H9 (cell line): Measurements from ENCODE around the gene MUC4. TPM values are rescaled to one million over a fixed set of nuclear protein-coding genes. Genes with fewer than 3 reads are reported as not detected.

Experiments
- DNase-seq: peaks from one replicate; pipeline ENCODE4 v3.0.0-alpha.2; 2017
- H2AFZ ChIP-seq: one replicate; pipeline ENCODE4 v1.6.1; 2013; ENCODE audit warnings: mild to moderate bottlenecking, low read length, control low read depth, moderate library complexity
- H2AK5ac ChIP-seq: 2 replicates; pipeline ENCODE4 v1.6.1; 2013; ENCODE audit warnings: low read length, control low read depth, mixed read lengths; ENCODE audit not compliant: insufficient read length
- H2BK120ac ChIP-seq: one replicate; pipeline ENCODE4 v1.6.1; 2013; ENCODE audit warnings: low read depth, mild to moderate bottlenecking, low read length, control low read depth, inconsistent platforms; ENCODE audit not compliant: poor library complexity, severe bottlenecking
- H2BK12ac ChIP-seq: 2 replicates; pipeline ENCODE4 v1.6.1; 2013; ENCODE audit warnings: low read length, control low read depth, mixed read lengths, low read depth; ENCODE audit not compliant: insufficient read length
- H2BK15ac ChIP-seq: 2 replicates; pipeline ENCODE4 v1.6.1; 2013; ENCODE audit warnings: low read depth, low read length, control low read depth
- H2BK20ac ChIP-seq: one replicate; pipeline ENCODE4 v1.6.1; 2013; ENCODE audit warnings: low read depth, mild to moderate bottlenecking, low read length, control low read depth, inconsistent platforms; ENCODE audit not compliant: poor library complexity, severe bottlenecking
- H2BK5ac ChIP-seq: 2 replicates; pipeline ENCODE4 v1.6.1; 2013; ENCODE audit warnings: low read length, control low read depth, mixed read lengths; ENCODE audit not compliant: insufficient read length
- H3K14ac ChIP-seq: 2 replicates; pipeline ENCODE4 v1.6.1; 2013; ENCODE audit warnings: low read length, control low read depth; ENCODE audit not compliant: insufficient read depth
- H3K18ac ChIP-seq: 2 replicates; pipeline ENCODE4 v1.6.1; 2013; ENCODE audit warnings: low read depth, mild to moderate bottlenecking, mixed read lengths, low read length, control low read depth; ENCODE audit not compliant: insufficient read length
- H3K23ac ChIP-seq: 2 replicates; pipeline ENCODE4 v1.6.1; 2013; ENCODE audit warnings: low read length, control low read depth, mixed read lengths, low read depth; ENCODE audit not compliant: insufficient read length
- H3K23me2 ChIP-seq: 2 replicates; pipeline ENCODE4 v1.6.1; 2013; ENCODE audit warnings: low read depth, mild to moderate bottlenecking, mixed read lengths, low read length, control low read depth; ENCODE audit not compliant: insufficient read length, poor library complexity, severe bottlenecking
- H3K27ac ChIP-seq: 2 replicates; pipeline ENCODE4 v1.5.1; 2013; ENCODE audit warnings: low read length, control low read depth, mixed read lengths, low read depth; ENCODE audit not compliant: insufficient read length
- H3K27me3 ChIP-seq: 2 replicates; pipeline ENCODE4 v1.6.1; 2013; ENCODE audit warnings: low read length, control low read depth, inconsistent platforms; ENCODE audit not compliant: insufficient read depth
- H3K4ac ChIP-seq: 2 replicates; pipeline ENCODE4 v1.6.1; 2013; ENCODE audit warnings: low read depth, mild to moderate bottlenecking, control low read depth, inconsistent platforms, low read length, moderate library complexity
- H3K4me1 ChIP-seq: 2 replicates; pipeline ENCODE4 v1.6.1; 2013; ENCODE audit warnings: low read length, control low read depth, inconsistent platforms; ENCODE audit not compliant: insufficient read depth
- H3K4me2 ChIP-seq: 2 replicates; pipeline ENCODE4 v1.6.1; 2013; ENCODE audit warnings: low read length, control low read depth, mixed read lengths; ENCODE audit not compliant: insufficient read length, insufficient read depth
- H3K56ac ChIP-seq: 2 replicates; pipeline ENCODE4 v1.6.1; 2013; ENCODE audit warnings: low read depth, mild to moderate bottlenecking, mixed read lengths, low read length, control low read depth; ENCODE audit not compliant: insufficient read length
- H3K79me1 ChIP-seq: 2 replicates; pipeline ENCODE4 v1.6.1; 2013; ENCODE audit warnings: low read depth, mild to moderate bottlenecking, moderate library complexity, low read length, control low read depth, inconsistent platforms; ENCODE audit not compliant: insufficient read depth, poor library complexity, severe bottlenecking
- H3K79me2 ChIP-seq: 2 replicates; pipeline ENCODE4 v1.6.1; 2013; ENCODE audit warnings: low read length, control low read depth, inconsistent platforms; ENCODE audit not compliant: insufficient read depth
- H3K9ac ChIP-seq: 2 replicates; pipeline ENCODE4 v1.6.1; 2013; ENCODE audit warnings: low read length, control low read depth, mixed read lengths; ENCODE audit not compliant: insufficient read length; ENCODE audit errors: extremely low read depth
- H3K9me3 ChIP-seq: one replicate; pipeline ENCODE4 v1.6.1; 2013; ENCODE audit warnings: low read depth, low read length, inconsistent platforms; ENCODE audit not compliant: control insufficient read depth
- H3T11ph ChIP-seq: one replicate; pipeline ENCODE4 v1.6.1; 2013; ENCODE audit warnings: mild to moderate bottlenecking, low read length, control low read depth, inconsistent platforms
- H4K20me1 ChIP-seq: one replicate; pipeline ENCODE4 v1.6.1; 2013; ENCODE audit not compliant: control insufficient read depth, insufficient read length, insufficient read depth
- H4K5ac ChIP-seq: 2 replicates; pipeline ENCODE4 v1.6.1; 2013; ENCODE audit warnings: low read depth, mild to moderate bottlenecking, mixed read lengths, low read length, control low read depth; ENCODE audit not compliant: insufficient read length
- H4K8ac ChIP-seq: replicated peaks from 2 replicates; pipeline ENCODE4 v1.6.1; 2013; ENCODE audit warnings: low read length, control low read depth, mixed read lengths, low read depth; ENCODE audit not compliant: insufficient read length
- H4K91ac ChIP-seq: 2 replicates; pipeline ENCODE4 v1.6.1; 2013; ENCODE audit warnings: low read depth, mild to moderate bottlenecking, moderate library complexity, mixed read lengths, low read length, control low read depth; ENCODE audit not compliant: insufficient read length
- H3K27ac Mint-ChIP-seq, 3 experiments: 2 replicates in 2 of 3; 3 replicates in 1 of 3; pipeline ENCODE4 v1.8.0; 2020 to 2021; ENCODE audit warnings: mixed read lengths in 3 of 3, mild to moderate bottlenecking in 1 of 3, moderate library complexity in 1 of 3
- H3K27me3 Mint-ChIP-seq: 2 replicates; pipeline ENCODE4 v1.8.0; 2021; ENCODE audit warnings: low read depth, mild to moderate bottlenecking, moderate library complexity, mixed read lengths
- H3K36me3 Mint-ChIP-seq, 3 experiments: 2 replicates in 2 of 3; 3 replicates in 1 of 3; pipeline ENCODE4 v1.8.0; 2020 to 2021; ENCODE audit warnings: low read depth in 3 of 3, mixed read lengths in 3 of 3; ENCODE audit not compliant: insufficient read depth in 1 of 3
- H3K4me1 Mint-ChIP-seq, 2 experiments: 2 replicates each; pipeline ENCODE4 v1.8.0; 2020; ENCODE audit warnings: mixed read lengths in 2 of 2
- H3K4me3 Mint-ChIP-seq, 2 experiments: 2 replicates in 1 of 2; 3 replicates in 1 of 2; pipeline ENCODE4 v1.8.0; 2020 to 2021; ENCODE audit warnings: mild to moderate bottlenecking in 2 of 2, mixed read lengths in 2 of 2, moderate library complexity in 1 of 2
- H3K9me3 Mint-ChIP-seq, 2 experiments: 2 replicates in 1 of 2; 3 replicates in 1 of 2; pipeline ENCODE4 v1.8.0; 2020; ENCODE audit warnings: mild to moderate bottlenecking in 2 of 2, mixed read lengths in 2 of 2, moderate library complexity in 1 of 2
- CTCF ChIP-seq: fragments of 200-600 bp; sonication (generic); conservative IDR thresholded peaks from 3 replicates; pipeline ENCODE4 v1.8.0; 2021; ENCODE audit warnings: antibody characterized with exemption, mild to moderate bottlenecking
- WGBS: extraction: QIAGEN DNeasy Blood & Tissue Kit; methylation state at CpG from one replicate; pipeline ENCODE4 v1.1.7; 2013; ENCODE audit warnings: missing lambda C conversion rate, low lambda C conversion rate, mixed read lengths; ENCODE audit not compliant: insufficient read length; ENCODE audit errors: extremely low coverage; 5-methylcytosine and 5-hydroxymethylcytosine counted together
- total RNA-seq: library from RNA; stranded (reverse); gene quantifications from 2 replicates; pipeline ENCODE4 v1.2.1, GENCODE V29; 2021

MUC4 gene
- total RNA-seq, 1 experiment from 2014 or later: 1.2 TPM

- peaks cover 4% of the 10 kb centered on the region for H3K27me3 Mint-ChIP-seq
- Histone ChIP-seq H3K56ac (no peak overlapping the region), H3K79me2 (no peaks in the 10 kb centered on the region), H4K8ac (no peak overlapping the region), H3K9me3 (no peaks in the 10 kb centered on the region), H3K14ac (no peak overlapping the region), H3T11ph (no peak overlapping the region), H2AFZ (no peak overlapping the region), H3K23me2 (peaks cover 2% of the 10 kb centered on the region), H2BK15ac (no peak overlapping the region), H2BK20ac (no peak overlapping the region), H3K9ac (no peak overlapping the region), H2BK5ac (no peak overlapping the region), H3K18ac (no peak overlapping the region), H4K91ac (no peak overlapping the region), H3K27ac (no peak overlapping the region), H3K4ac (no peak overlapping the region), H3K79me1 (no peaks in the 10 kb centered on the region), H3K23ac (no peak overlapping the region), H2BK12ac (no peak overlapping the region), H4K20me1 (no peaks in the 10 kb centered on the region), H3K27me3 (no peaks in the 10 kb centered on the region), H3K4me1 (no peaks in the 10 kb centered on the region), H4K5ac (no peak overlapping the region), H3K4me2 (no peak overlapping the region), H2BK120ac (no peak overlapping the region), H2AK5ac (no peak overlapping the region)
- DNase-seq: no peak
- peaks cover 0 to 2% of the 10 kb centered on the region in 2 experiments; a peak in 2 of 4 replicates for H3K4me1 Mint-ChIP-seq
- no peak for TF ChIP-seq CTCF
- H3K4me3 Mint-ChIP-seq: no peak overlapping the region
- H3K9me3 Mint-ChIP-seq: peaks cover 5 to 8% of the 10 kb centered on the region in 2 experiments; a peak in 4 of 5 replicates
- H3K27ac Mint-ChIP-seq: no peak overlapping the region; a peak in 1 of 7 replicates
- H3K36me3 Mint-ChIP-seq: peaks cover 0 to 10% (median 2%) of the 10 kb centered on the region in 3 experiments; a peak in 1 of 7 replicates
- no CpG with 5 or more reads among the region's 10 CpGs for WGBS
Measured at GRCh38 chr3:195767792-195768191, 43.9 kb downstream of the MUC4 start.
